Sigmoid colon (tissue), 4 donors: ENCODE results near the gene USH2A.

Experiments used
- CTCF ChIP-seq, 4 experiments: fragments of 450-650 bp in 3 of 4; fragments of 200-600 bp in 1 of 4; IDR thresholded peaks; one replicate each; pipeline ENCODE4 v1.5.1; 2016 to 2019; ENCODE audit warnings: antibody characterized with exemption in 4 of 4, mild to moderate bottlenecking in 3 of 4, moderate library complexity in 2 of 4
- POLR2AphosphoS5 ChIP-seq, 4 donors: sonication (generic); formaldehyde crosslinking; IDR thresholded peaks; one replicate each; pipeline ENCODE4 v1.6.1; 2017; ENCODE audit warnings: antibody characterized with exemption in 4 of 4

GRCh38 chr1:216420263-216420662 is 3.0 kb downstream of the USH2A start:
- no peak for TF ChIP-seq CTCF (IDR thresholded peaks at IDR 0.05)
- no peak for TF ChIP-seq POLR2AphosphoS5 (IDR thresholded peaks at IDR 0.05)
